Measurements from ENCODE around the gene BCKDHB.
"Not testable (repeated sequence)": the region's sequence is repeated elsewhere in the genome, so short reads cannot be mapped to it uniquely, and the experiment has no call there.

BCKDHB gene

GRCh38 chr6:80259118-80259517, 152.6 kb downstream of the BCKDHB start:
- DNase-seq (ENCODE audit: low read depth in 2 of 2) = no peak

- no peak for DNase-seq (ENCODE audit: low read depth in 2 of 2)
Observed at GRCh38 chr6:80263585-80263984, 157.1 kb downstream of the BCKDHB start.

- DNase-seq (ENCODE audit: low read depth in 2 of 2) = no peak
Observed at GRCh38 chr6:80268865-80269730, 162.6 kb downstream of the BCKDHB start.

- no peak for DNase-seq (ENCODE audit: low read depth in 2 of 2)
Observed at GRCh38 chr6:80271074-80271473, 164.6 kb downstream of the BCKDHB start.

GRCh38 chr6:80272988-80273387, 166.5 kb downstream of the BCKDHB start:
- no peak for DNase-seq (ENCODE audit: low read depth in 2 of 2)

- DNase-seq (ENCODE audit: low read depth in 2 of 2) = no peak
Observed at GRCh38 chr6:80276861-80277260, 170.4 kb downstream of the BCKDHB start.

- DNase-seq (ENCODE audit: low read depth in 2 of 2) = no peak
Observed at GRCh38 chr6:80277501-80277900, 171.0 kb downstream of the BCKDHB start.

- no peak for DNase-seq (ENCODE audit: low read depth in 2 of 2)
Observed at GRCh38 chr6:80280262-80281010, 174.0 kb downstream of the BCKDHB start.

GRCh38 chr6:80282913-80283554, 176.6 kb downstream of the BCKDHB start:
- no peak for DNase-seq (ENCODE audit: low read depth in 2 of 2)

- DNase-seq (ENCODE audit: low read depth in 2 of 2) = no peak
Observed at GRCh38 chr6:80287112-80287511, 180.6 kb downstream of the BCKDHB start.

GRCh38 chr6:80287607-80288006, 181.1 kb downstream of the BCKDHB start:
- no peak for DNase-seq (ENCODE audit: low read depth in 2 of 2)

- DNase-seq (ENCODE audit: low read depth in 2 of 2) = no peak
Observed at GRCh38 chr6:80289727-80290126, 183.3 kb downstream of the BCKDHB start.

GRCh38 chr6:80294531-80294930, 188.1 kb downstream of the BCKDHB start:
- not testable (repeated sequence) for DNase-seq (ENCODE audit: low read depth in 2 of 2)

GRCh38 chr6:80302716-80303115, 196.2 kb downstream of the BCKDHB start:
- no peak for DNase-seq (ENCODE audit: low read depth in 2 of 2)

- no peak for DNase-seq (ENCODE audit: low read depth in 2 of 2)
Observed at GRCh38 chr6:80304014-80304413, 197.5 kb downstream of the BCKDHB start.

GRCh38 chr6:80314531-80314930, 208.1 kb downstream of the BCKDHB start:
- DNase-seq (ENCODE audit: low read depth in 2 of 2) = no peak

- no peak for DNase-seq (ENCODE audit: low read depth in 2 of 2)
Observed at GRCh38 chr6:80316686-80317231, 210.3 kb downstream of the BCKDHB start.

GRCh38 chr6:80319196-80319595, 212.7 kb downstream of the BCKDHB start:
- no peak for DNase-seq (ENCODE audit: low read depth in 2 of 2)

GRCh38 chr6:80321011-80321410, 214.5 kb downstream of the BCKDHB start:
- no peak for DNase-seq (ENCODE audit: low read depth in 2 of 2)

GRCh38 chr6:80325742-80326141, 219.3 kb downstream of the BCKDHB start:
- no peak for DNase-seq (ENCODE audit: low read depth in 2 of 2)

- DNase-seq (ENCODE audit: low read depth in 2 of 2) = no peak
Observed at GRCh38 chr6:80328652-80329051, 222.2 kb downstream of the BCKDHB start.

GRCh38 chr6:80329496-80329895, 223.0 kb downstream of the BCKDHB start:
- no peak for DNase-seq (ENCODE audit: low read depth in 2 of 2)

Data from stimulated activated CD4-positive, alpha-beta T cell treated with anti-CD3 and anti-CD28 coated beads, Interleukin-1b, Interleukin-23, amount 100 ng/mL, for 1 hour (primary cell).